ENCODE measurements around the gene DPP3.

The DPP3 gene

GRCh38 chr11:66464916-66465315 lies 15.3 kb upstream of the DPP3 start:
- DNase-seq: no peak

- DNase-seq: no peak
These were observed 14.6 kb upstream of the DPP3 start for GRCh38 chr11:66465373-66466224.

- DNase-seq: peak; percentile 98
These were observed 13.8 kb upstream of the DPP3 start, which contains the start of gene PELI3 for GRCh38 chr11:66466225-66467033. Gene PELI3, plus strand, starts transcription at chr11:66466905. Its CDS starts 1,224 bp downstream, at chr11:66468129.

GRCh38 chr11:66467034-66467659 lies 13.1 kb upstream of the DPP3 start:
- DNase-seq: no peak

- no peak for DNase-seq
These were observed 12.5 kb upstream of the DPP3 start for GRCh38 chr11:66467756-66468155.

GRCh38 chr11:66468691-66469090 lies 11.5 kb upstream of the DPP3 start:
- no peak for DNase-seq

GRCh38 chr11:66469441-66469840 lies 10.8 kb upstream of the DPP3 start:
- no peak for DNase-seq

- DNase-seq: no peak
These were observed 10.2 kb upstream of the DPP3 start for GRCh38 chr11:66470015-66470414.

- no peak for DNase-seq
These were observed 9.1 kb upstream of the DPP3 start for GRCh38 chr11:66471142-66471541.

- no peak for DNase-seq
These were observed 8.2 kb upstream of the DPP3 start for GRCh38 chr11:66472054-66472453.

- DNase-seq: no peak
These were observed 7.1 kb upstream of the DPP3 start for GRCh38 chr11:66473167-66473566.

GRCh38 chr11:66473608-66474515 lies 6.4 kb upstream of the DPP3 start:
- DNase-seq: no peak

- DNase-seq: no peak
These were observed 4.7 kb upstream of the DPP3 start for GRCh38 chr11:66475349-66476172.

- no peak for DNase-seq
These were observed 3.9 kb upstream of the DPP3 start for GRCh38 chr11:66476173-66476840.

GRCh38 chr11:66476841-66477251 lies 3.4 kb upstream of the DPP3 start:
- no peak for DNase-seq

- DNase-seq: no peak
These were observed 2.7 kb upstream of the DPP3 start for GRCh38 chr11:66477263-66478201.

GRCh38 chr11:66478729-66479393 lies 1.4 kb upstream of the DPP3 start:
- peak; percentile 40 for DNase-seq

- no peak for DNase-seq
These were observed 679 bp upstream of the DPP3 start for GRCh38 chr11:66479394-66480116.

Data from activated T-cell treated with anti-CD3 and anti-CD28 coated beads, Interleukin-2, amount 50 U/mL, for 1 hour (primary cell).